Neutrophil (primary cell): ENCODE measurements around the gene ARAP1.

ENCODE experiments used
- H3K27ac ChIP-seq: fragments of 200-600 bp; sonication (generic); 2 replicates; pipeline ENCODE4 v1.5.1; 2016; ENCODE audit warnings: mild to moderate bottlenecking, moderate library complexity
- H3K27me3 ChIP-seq: fragments of 200-600 bp; sonication (generic); 2 replicates; pipeline ENCODE4 v1.6.0; 2016; ENCODE audit warnings: mild to moderate bottlenecking
- H3K36me3 ChIP-seq: fragments of 200-600 bp; sonication (generic); 2 replicates; pipeline ENCODE4 v1.5.1; 2017
- H3K4me1 ChIP-seq, 2 experiments: fragments of 200-600 bp in 1 of 2; sonication (generic) in 1 of 2; 1 replicate in 1 of 2; 2 replicates in 1 of 2; pipeline versions ENCODE4 v1.5.1 to v1.6.1; 2013 to 2016; ENCODE audit warnings: low read depth in 1 of 2, low read length in 1 of 2, mild to moderate bottlenecking in 1 of 2, moderate library complexity in 1 of 2; ENCODE audit not compliant: control insufficient read depth in 1 of 2, insufficient read depth in 1 of 2
- H3K4me3 ChIP-seq, 2 experiments: fragments of 200-600 bp in 1 of 2; sonication (generic) in 1 of 2; 1 replicate in 1 of 2; 2 replicates in 1 of 2; pipeline ENCODE4 v1.5.1; 2013 to 2016; ENCODE audit warnings: low read depth in 1 of 2, low read length in 1 of 2, mild to moderate bottlenecking in 1 of 2, moderate library complexity in 1 of 2
- H3K9me3 ChIP-seq: fragments of 200-600 bp; sonication (generic); 2 replicates; pipeline ENCODE4 v1.5.1; 2016
- CTCF ChIP-seq: fragments of 200-600 bp; sonication (generic); IDR thresholded peaks from 2 replicates; pipeline ENCODE4 v1.5.1; 2016; ENCODE audit warnings: antibody characterized with exemption

Gene ARAP1

GRCh38 chr11:72687326-72687725, 64.9 kb downstream of the ARAP1 start:
- H3K9me3 ChIP-seq, result no peaks in the 10 kb centered on the region
- peak overlapping the region; percentile 44 for H3K27ac ChIP-seq
- no peak for TF ChIP-seq CTCF
- H3K27me3 ChIP-seq, result no peaks in the 10 kb centered on the region
- H3K4me1 ChIP-seq, result no peaks in the 10 kb centered on the region
- peaks cover 100% of the 10 kb centered on the region for H3K36me3 ChIP-seq
- no peak overlapping the region for H3K4me3 ChIP-seq

GRCh38 chr11:72686639-72687220, 65.5 kb downstream of the ARAP1 start:
- H3K36me3 ChIP-seq, result peaks cover 96% of the 10 kb centered on the region
- no peaks in the 10 kb centered on the region for H3K9me3 ChIP-seq
- H3K4me1 ChIP-seq, result no peaks in the 10 kb centered on the region
- TF ChIP-seq CTCF, result no peak
- H3K27ac ChIP-seq, result peak overlapping the region; percentile 44
- H3K27me3 ChIP-seq, result no peaks in the 10 kb centered on the region
- H3K4me3 ChIP-seq, result no peak overlapping the region

DNA sequence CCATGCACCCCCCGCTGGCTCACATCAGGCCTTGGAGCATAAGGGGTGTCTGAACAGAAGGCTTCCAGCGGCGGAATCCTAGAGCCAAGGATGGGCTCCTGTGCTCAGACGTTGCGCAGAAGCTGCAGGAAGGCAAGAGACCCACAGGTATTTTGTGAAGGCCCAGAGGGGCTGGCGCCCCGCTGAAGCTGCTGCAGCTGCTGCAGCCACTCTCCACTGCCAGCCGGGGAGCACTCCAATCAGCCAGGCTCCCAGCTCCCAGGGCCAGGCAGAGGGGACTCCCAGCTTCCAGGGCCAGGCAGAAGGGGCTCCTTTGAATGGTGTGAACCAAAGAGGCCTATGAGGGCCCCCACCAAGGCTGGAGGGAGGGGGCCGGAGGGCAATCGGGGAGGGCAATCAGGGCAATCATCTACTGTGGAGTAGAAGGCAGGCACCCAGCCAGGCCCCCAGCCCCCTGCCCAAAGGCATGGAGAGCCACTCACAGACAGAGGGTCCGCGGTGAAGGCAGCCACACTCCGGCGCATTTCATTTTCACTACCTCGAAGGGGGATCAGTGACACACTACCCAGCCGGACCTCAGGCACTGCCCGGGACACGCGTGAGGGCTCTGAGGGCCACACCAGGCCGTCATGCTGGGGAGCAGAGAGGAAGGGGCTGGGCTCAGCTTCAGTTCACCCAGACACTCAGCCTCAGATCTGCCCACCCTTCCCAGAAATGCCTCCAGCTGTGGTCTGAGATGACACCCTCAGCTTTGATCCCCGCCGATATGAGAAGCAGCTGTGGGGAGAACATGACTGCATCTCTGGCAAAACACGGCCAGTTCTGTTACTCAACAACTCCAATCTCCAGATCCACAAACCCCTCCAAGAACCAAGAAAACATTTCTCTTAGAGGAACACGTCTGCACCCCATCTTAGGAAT, 66.4 kb downstream of the ARAP1 start:
- Histone ChIP-seq H3K4me3 (no peak overlapping the region), H3K27ac (peak overlapping the region; percentile 44), H3K36me3 (peaks cover 93% of the 10 kb centered on the region), H3K27me3 (no peaks in the 10 kb centered on the region), H3K9me3 (no peaks in the 10 kb centered on the region), H3K4me1 (no peaks in the 10 kb centered on the region)
- TF ChIP-seq CTCF, result no peak

- Histone ChIP-seq H3K36me3 (peaks cover 79% of the 10 kb centered on the region), H3K4me3 (no peak overlapping the region), H3K27ac (peak overlapping the region; percentile 44), H3K4me1 (no peaks in the 10 kb centered on the region), H3K27me3 (peaks cover under 1% of the 10 kb centered on the region), H3K9me3 (no peaks in the 10 kb centered on the region)
- peak; percentile 35 for TF ChIP-seq CTCF
These were observed 67.8 kb downstream of the ARAP1 start for GRCh38 chr11:72684236-72684912.

DNA sequence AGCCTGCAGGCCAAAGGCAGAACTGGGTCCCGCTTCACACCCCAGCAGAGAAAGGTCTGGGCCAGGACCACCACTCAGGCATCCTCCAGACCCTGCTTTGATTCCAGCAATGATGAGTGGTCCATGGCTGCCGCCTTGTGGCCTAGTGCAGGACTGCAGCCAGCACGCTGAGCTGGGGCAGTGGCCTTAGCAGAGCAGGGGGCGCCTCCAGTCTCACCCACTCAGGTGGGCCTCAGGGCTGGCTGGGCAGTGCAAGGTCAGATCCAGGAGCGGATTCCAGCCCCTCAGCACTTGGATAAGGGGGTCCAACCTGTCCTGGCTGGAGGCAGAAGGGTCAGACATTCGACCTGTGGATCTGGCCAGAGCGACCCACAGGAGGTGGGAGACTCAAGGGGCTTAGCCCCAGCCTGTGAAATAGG, 68.4 kb downstream of the ARAP1 start:
- peaks cover 6% of the 10 kb centered on the region for H3K27me3 ChIP-seq
- no peak overlapping the region for H3K4me3 ChIP-seq
- H3K36me3 ChIP-seq, result peaks cover 73% of the 10 kb centered on the region
- H3K4me1 ChIP-seq, result no peaks in the 10 kb centered on the region
- H3K9me3 ChIP-seq, result no peaks in the 10 kb centered on the region
- peak overlapping the region; percentile 44 for H3K27ac ChIP-seq
- TF ChIP-seq CTCF, result peak; percentile 89
